HG02885 (cell line): ENCODE data around the gene WNT8B.

Experiments used
- ATAC-seq: cut with Tn5 transposase; IDR thresholded peaks from one replicate; pipeline ENCODE4 v1.9.1; 2021; ENCODE audit warnings: mild to moderate bottlenecking; ENCODE audit not compliant: unreplicated experiment, poor library complexity

Gene WNT8B, protein sequence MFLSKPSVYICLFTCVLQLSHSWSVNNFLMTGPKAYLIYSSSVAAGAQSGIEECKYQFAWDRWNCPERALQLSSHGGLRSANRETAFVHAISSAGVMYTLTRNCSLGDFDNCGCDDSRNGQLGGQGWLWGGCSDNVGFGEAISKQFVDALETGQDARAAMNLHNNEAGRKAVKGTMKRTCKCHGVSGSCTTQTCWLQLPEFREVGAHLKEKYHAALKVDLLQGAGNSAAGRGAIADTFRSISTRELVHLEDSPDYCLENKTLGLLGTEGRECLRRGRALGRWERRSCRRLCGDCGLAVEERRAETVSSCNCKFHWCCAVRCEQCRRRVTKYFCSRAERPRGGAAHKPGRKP

GRCh38 chr10:100462709-100463108 is at the start of gene WNT8B:
Gene WNT8B (plus strand): TSS chr10:100463009. CDS start chr10:100463169, 160 bp downstream.
- ATAC-seq, result no peak

- ATAC-seq, result no peak
These were observed 49.6 kb upstream of the WNT8B start for GRCh38 chr10:100413173-100413572.

- no peak for ATAC-seq
These were observed 42.8 kb upstream of the WNT8B start for GRCh38 chr10:100419911-100420449.

- ATAC-seq, result no peak
These were observed 35.4 kb upstream of the WNT8B start for GRCh38 chr10:100427374-100427773.

DNA sequence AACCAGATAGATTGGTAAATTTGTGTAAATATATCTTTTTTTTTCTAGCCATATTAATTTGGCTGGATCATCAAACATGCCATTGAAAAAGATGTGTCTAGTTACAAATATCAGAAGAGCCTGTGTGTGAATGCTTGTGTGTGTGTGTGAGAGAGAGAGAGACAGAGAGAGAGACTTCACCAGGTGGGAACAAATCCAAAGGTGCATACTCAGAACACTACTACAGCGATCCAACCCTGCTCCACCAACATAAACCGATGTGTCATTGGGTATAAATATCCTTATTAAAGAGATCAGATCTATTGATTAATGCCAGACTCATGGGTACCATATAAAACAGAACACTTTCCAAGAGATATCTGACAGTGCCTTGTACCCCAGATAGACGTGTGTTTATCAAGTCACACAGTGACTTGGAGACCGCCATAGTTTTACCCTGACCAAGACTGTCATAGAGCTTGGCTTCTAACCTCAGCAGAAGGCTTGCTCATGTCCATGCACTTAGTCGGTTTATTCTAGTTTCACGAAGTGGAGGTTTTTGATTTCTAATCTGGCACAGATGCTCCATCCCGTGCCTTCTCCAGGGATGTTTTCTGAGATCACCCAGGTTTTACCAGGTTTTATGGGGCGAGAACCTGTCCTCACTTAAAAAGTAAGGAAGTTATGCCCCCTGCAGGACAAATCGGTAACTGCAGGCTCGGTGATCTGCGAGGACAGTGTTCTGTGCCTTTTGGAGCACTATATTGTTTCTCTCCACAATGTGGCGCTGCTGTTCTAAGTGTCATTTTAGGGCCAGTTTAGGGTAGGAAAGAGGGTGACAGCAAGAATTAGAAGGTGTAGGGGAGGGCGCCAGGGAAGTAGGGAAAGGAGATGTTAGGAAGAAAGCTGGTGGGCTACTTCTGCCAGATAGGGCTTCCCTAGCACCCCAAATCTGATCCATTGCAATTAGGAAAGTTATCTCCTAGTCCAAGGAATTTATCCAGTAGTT is 29.3 kb upstream of the WNT8B start:
- peak; percentile 62 for ATAC-seq

DNA sequence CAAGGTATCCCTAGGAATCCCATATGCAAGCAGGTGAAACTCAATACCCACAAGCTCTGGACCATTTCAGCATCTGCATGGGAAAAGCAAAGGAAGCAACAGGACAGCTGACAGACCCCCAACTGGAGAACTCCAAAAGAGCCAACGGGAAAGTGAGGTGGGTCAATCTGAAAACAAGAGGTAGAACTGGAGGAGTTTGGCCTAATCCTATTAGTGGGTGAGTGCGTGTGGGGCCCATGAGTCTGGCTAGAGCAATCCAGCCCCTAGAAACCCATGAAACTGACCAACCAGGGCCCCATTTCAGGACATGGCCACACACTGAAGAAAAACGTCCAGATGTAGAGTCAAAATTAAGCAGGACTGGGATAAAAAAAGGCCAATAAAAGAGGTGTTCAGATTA is 26.6 kb upstream of the WNT8B start:
- no peak for ATAC-seq

DNA sequence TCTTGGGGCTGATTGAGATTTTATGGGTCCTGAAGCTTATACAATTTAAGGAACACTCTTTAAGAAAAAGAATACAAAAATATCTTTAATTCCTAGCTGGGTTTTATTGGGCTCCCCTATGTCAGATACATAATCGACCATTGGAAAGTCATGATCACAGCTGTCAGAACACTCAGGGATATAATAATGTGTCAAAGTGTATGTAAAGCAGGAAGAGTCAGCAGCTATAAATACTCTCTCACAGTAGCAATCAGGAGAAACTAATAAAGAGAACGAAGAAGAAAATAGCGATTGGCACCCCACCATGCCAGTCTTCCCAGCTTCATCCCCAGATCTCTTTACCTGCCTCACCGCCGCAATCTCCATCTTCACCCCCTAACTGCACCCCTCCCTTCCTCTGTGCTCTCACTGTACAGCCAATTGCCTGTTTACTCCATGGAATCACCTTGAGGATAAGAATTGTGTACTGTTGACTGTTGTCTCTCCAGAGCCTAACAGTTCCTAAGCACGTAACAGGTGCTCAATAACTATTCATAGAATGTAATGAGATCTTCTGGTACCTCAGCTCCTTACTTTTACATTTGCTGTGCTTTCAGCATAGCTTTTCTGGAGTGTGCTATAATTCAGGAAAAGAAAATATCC is 24.0 kb upstream of the WNT8B start:
- ATAC-seq, result no peak

DNA sequence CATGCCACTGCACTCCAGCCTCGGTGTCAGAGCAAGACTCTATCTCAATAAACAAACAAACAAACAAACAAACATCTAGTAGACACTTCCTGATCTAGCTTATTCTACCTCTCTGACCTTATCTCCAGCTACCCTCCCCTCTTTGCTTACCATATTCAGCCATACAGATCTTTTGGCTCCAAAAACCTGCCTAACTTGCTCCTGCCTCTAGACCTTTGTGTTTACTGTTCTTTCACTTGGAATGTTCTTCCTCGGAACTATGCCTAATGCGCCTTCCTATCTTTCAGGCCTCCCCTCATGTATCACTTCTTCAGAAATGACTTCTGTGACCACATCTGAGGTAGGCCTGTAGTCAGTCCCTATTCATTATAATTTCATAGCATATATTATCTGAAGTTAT is 20.3 kb upstream of the WNT8B start:
- no peak for ATAC-seq

GRCh38 chr10:100446130-100446761 is 16.6 kb upstream of the WNT8B start:
- no peak for ATAC-seq

DNA sequence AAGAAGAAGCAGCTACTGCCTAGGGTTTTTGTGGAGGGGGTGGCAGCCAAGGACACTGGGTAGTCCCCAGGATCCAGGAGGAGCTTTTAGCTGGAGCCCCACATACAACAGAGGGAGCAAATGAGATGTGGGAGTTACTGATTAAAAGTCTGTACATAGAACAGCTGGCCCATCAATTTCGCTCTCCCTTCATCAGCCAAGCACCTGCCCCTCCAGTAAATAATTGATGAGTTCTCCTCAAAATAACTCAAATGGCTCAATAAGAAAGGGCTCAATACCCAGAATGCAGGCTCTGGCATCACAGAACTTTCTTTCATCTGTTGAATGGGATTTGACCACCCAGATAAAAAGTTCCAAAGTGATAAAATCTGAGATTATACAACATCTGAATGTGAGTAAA is 15.1 kb upstream of the WNT8B start:
- no peak for ATAC-seq

DNA sequence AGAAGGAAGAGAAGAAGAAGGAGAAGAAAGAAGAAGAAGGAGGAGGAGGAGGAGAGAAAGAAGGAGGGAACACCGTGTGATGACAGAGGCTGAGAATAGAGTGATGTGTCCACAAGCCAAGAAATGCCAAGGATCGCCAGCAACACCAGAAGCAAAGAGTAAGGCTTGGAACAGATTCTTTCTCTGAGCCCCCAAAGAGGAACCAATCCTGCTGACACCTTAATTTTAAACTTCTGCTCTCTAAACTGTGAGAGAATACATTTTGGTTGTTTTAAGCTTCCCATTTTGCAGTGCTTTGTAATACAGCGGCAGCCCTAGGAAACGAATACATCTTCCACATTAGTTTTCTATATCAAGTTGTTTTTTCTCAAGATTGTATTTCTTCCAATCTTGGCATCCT is 13.9 kb upstream of the WNT8B start:
- ATAC-seq, result no peak

GRCh38 chr10:100468322-100468721 is 5.5 kb downstream of the WNT8B start:
- no peak for ATAC-seq

DNA sequence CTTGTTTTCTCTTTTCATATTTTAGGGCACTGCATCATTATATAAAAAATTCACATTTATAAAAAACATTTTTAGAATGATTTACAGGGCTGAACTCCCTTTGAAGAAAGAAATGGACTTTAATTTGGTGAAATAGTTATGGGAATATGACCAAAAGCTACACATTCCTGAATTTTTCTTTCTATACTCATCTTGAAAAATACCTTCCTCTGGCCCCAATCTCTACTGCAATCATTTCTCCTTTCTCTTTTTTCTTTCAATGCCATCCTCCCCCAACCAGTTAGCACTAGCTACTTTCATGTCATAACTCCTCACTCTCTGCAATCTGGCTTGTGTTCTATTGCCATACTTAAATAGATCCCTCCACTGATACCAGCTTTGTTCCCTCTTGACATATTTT is 6.2 kb downstream of the WNT8B start:
- no peak for ATAC-seq

GRCh38 chr10:100469756-100470155 is 6.9 kb downstream of the WNT8B start:
- no peak for ATAC-seq

DNA sequence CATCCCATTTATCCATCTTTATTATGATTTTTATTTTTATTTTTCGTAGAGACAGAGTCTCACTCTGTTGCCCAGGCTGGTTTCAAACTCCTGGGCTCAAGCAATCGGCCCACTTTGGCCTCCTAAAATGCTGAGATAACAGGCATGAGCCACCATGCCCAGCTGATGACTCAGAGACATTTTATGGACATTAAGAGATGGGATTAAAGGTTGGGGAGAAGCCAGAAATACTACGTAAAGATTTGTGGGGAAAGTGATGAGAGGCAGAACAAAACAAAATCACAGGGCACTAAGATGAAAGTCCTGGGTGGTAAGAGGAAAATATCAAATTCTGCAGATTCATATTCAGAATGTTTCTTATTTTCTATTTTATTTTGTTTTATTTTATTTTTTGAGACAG is 7.6 kb downstream of the WNT8B start:
- no peak for ATAC-seq

- no peak for ATAC-seq
These were observed 15.2 kb downstream of the WNT8B start for GRCh38 chr10:100477970-100478369.

- no peak for ATAC-seq
These were observed 16.2 kb downstream of the WNT8B start for GRCh38 chr10:100479037-100479436.

DNA sequence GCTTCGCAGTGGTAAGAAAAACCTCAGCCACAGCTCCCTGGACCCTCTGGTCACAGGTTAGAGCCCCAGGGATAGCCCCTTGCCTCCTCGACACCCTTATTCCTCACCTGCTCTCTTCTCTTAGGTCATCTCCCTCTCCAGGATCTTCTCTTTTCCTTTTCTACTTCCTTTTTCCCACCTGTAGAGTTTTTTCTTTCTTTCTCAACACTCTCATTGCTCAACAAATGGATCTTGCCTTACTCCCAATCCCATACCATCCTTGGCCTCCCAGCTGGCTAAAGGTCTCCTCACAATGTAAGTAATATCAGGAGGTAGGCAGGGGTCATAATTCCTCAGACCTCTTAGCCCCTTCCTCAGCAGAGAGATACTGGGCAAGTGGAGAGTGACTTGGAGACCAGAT is 17.2 kb downstream of the WNT8B start:
- no peak for ATAC-seq

DNA sequence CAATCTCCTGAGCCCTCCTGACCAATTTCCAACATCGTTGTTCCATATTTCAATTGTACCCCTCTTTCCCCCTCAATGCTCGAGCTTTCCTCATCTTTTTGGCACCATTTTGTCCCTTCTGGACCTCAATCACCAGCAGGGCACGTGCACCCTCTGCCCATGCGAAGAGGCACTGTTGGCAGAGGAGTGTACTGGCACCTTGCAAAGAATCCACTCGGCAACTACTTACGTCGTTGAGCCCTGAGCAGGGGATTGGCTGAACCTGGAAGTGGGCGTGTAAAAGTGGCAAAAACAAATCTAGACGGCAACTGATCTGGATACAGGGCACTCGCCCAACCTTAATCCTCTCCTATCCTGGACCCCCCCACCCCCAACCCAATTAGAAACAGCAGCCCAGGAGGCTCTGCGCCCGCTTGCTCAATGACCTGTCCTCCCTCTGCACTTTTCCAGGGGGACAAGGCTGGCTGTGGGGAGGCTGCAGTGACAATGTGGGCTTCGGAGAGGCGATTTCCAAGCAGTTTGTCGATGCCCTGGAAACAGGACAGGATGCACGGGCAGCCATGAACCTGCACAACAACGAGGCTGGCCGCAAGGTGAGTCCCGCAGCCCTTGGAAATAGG is 18.8 kb downstream of the WNT8B start:
- ATAC-seq, result peak; percentile 96
